Stomach (tissue), 9 donors: ENCODE measurements around the gene SYCE3. TPM values are rescaled to one million over a fixed set of nuclear protein-coding genes. Genes with fewer than 3 reads are reported as not detected.

Source experiments
- DNase-seq, 2 donors: peaks; one replicate each; pipeline versions ENCODE4 v3.0.0 to v3.0.0-alpha.2; 2013 to 2019
- H3K27ac ChIP-seq, 5 donors: fragments of 200-600 bp in 4 of 5; sonication (generic) in 4 of 5; one replicate each; pipeline ENCODE4 v1.5.1; 2013 to 2019; ENCODE audit warnings: mild to moderate bottlenecking in 1 of 5, moderate library complexity in 1 of 5
- H3K27me3 ChIP-seq, 3 donors: fragments of 200-600 bp; sonication (generic); one replicate each; pipeline ENCODE4 v1.5.1; 2017 to 2019; ENCODE audit warnings: mixed run types in 1 of 3
- H3K36me3 ChIP-seq, 4 donors: fragments of 200-600 bp; sonication (generic); 1 replicate in 3 of 4; 2 replicates in 1 of 4; pipeline ENCODE4 v1.5.1; 2016 to 2019
- H3K4me1 ChIP-seq, 4 donors: fragments of 200-600 bp; sonication (generic); one replicate each; pipeline ENCODE4 v1.5.1; 2016 to 2019
- H3K4me3 ChIP-seq, 4 donors: fragments of 200-600 bp; sonication (generic) in 3 of 4; one replicate each; pipeline ENCODE4 v1.5.1; 2016 to 2019; ENCODE audit warnings: mild to moderate bottlenecking in 1 of 4
- H3K9me3 ChIP-seq, 4 donors: fragments of 200-600 bp; sonication (generic); one replicate each; pipeline ENCODE4 v1.5.1; 2016 to 2019
- CTCF ChIP-seq, 7 experiments: fragments of 450-650 bp in 4 of 7; fragments of 200-600 bp in 3 of 7; sonication (generic) in 3 of 7; IDR thresholded peaks; one replicate each; pipeline ENCODE4 v1.5.1; 2016 to 2019; ENCODE audit warnings: antibody characterized with exemption in 7 of 7, control low read depth in 2 of 7, mild to moderate bottlenecking in 1 of 7
- EP300 ChIP-seq: sonication (generic); formaldehyde crosslinking; IDR thresholded peaks from one replicate; pipeline ENCODE4 v1.6.1; 2017; ENCODE audit warnings: antibody characterized with exemption
- POLR2A ChIP-seq, 4 donors: fragments of 450-650 bp; IDR thresholded peaks; one replicate each; pipeline ENCODE4 v1.6.1; 2016; ENCODE audit warnings: antibody characterized with exemption in 4 of 4, control low read depth in 2 of 4, mild to moderate bottlenecking in 1 of 4, moderate library complexity in 1 of 4
- POLR2AphosphoS5 ChIP-seq, 3 donors: sonication (generic); formaldehyde crosslinking; IDR thresholded peaks; one replicate each; pipeline ENCODE4 v1.6.1; 2016; ENCODE audit warnings: antibody characterized with exemption in 3 of 3
- WGBS, 5 donors: extraction: QIAGEN DNeasy Blood & Tissue Kit in 3 of 5; methylation state at CpG; one replicate each; pipeline versions ENCODE4 v1.1.5 to v1.1.7; 2013 to 2018; 5-methylcytosine and 5-hydroxymethylcytosine counted together
- intact Hi-C: fragments of 100-400 bp; cut with DNase I; formaldehyde crosslinking; loops from one replicate; pipeline ENCODE4 v1.15.1; 2023; ENCODE audit warnings: low total_unique reads
- polyA plus RNA-seq, 3 donors: library from polyadenylated mRNA; stranded (reverse); fragments of 200-250 nt; gene quantifications; one replicate each; pipeline ENCODE4 v1.2.3, GENCODE V29; 2013
- total RNA-seq, 5 donors: library from RNA; depleted of rRNA; stranded (reverse); fragments of >200 nt; gene quantifications; one replicate each; pipeline versions ENCODE4 v1.1.0 to v1.2.3, GENCODE V29; 2014 to 2016
- donor health status: healthy with polysubstance abuse.
- donor health status: Bipolar disorder and iron deficiency.
- donor health status: healthy.

Gene SYCE3
- total and polyA plus RNA-seq, 8 donors: 0.80 to 1.9 TPM; not detected in 6

GRCh38 chr22:50569896-50570535, 7.3 kb upstream of the SYCE3 start:
- H3K4me1 ChIP-seq: peaks cover 5 to 39% (median 15%) of the 10 kb centered on the region in 4 donors
- TF ChIP-seq CTCF (IDR thresholded peaks at IDR 0.05): no peak
- TF ChIP-seq POLR2AphosphoS5 (IDR thresholded peaks at IDR 0.05): no peak
- TF ChIP-seq POLR2A (IDR thresholded peaks at IDR 0.05): no peak
- no peak for TF ChIP-seq EP300
- 86 to 92% (median 89%) methylated on average over 10 to 13 of the region's 13 CpGs for WGBS, 5 donors
- DNase-seq: no peak
- H3K27me3 ChIP-seq: no peaks in the 10 kb centered on the region
- H3K27ac ChIP-seq: peak overlapping the region; percentile 66 to 79 (median 76)
- intact Hi-C loops: no loop called here
- peaks cover 3 to 50% (median 29%) of the 10 kb centered on the region in 4 donors for H3K36me3 ChIP-seq
- no peak overlapping the region for H3K4me3 ChIP-seq
- H3K9me3 ChIP-seq: no peaks in the 10 kb centered on the region

- Histone ChIP-seq H3K36me3 (peaks cover 3 to 44% (median 28%) of the 10 kb centered on the region in 4 donors), H3K4me3 (no peak overlapping the region), H3K4me1 (peaks cover 5 to 43% (median 20%) of the 10 kb centered on the region in 4 donors), H3K27me3 (no peaks in the 10 kb centered on the region), H3K9me3 (no peaks in the 10 kb centered on the region), H3K27ac (peak overlapping the region; percentile 66 to 79 (median 76))
- peak; percentile 74 to 82 for DNase-seq
- intact Hi-C loops: no loop called here
- WGBS, 5 donors: 36 to 55% (median 44%) methylated on average over 8 of the region's 8 CpGs
- TF ChIP-seq POLR2A (IDR thresholded peaks at IDR 0.05): no peak
- TF ChIP-seq POLR2AphosphoS5 (IDR thresholded peaks at IDR 0.05): peak in 1 of 3 donors; percentile 33
Measured at GRCh38 chr22:50569041-50569459, 6.3 kb upstream of the SYCE3 start.

GRCh38 chr22:50568626-50569025, 5.9 kb upstream of the SYCE3 start:
- WGBS, 5 donors: 49 to 69% (median 53%) methylated on average over 5 to 7 of the region's 7 CpGs
- Histone ChIP-seq H3K9me3 (no peaks in the 10 kb centered on the region), H3K4me1 (peaks cover 9 to 48% (median 24%) of the 10 kb centered on the region in 4 donors), H3K27ac (peak overlapping the region; percentile 66 to 79 (median 76)), H3K4me3 (no peak overlapping the region), H3K27me3 (no peaks in the 10 kb centered on the region), H3K36me3 (peaks cover 3 to 40% (median 26%) of the 10 kb centered on the region in 4 donors)
- peak; percentile 68 to 90 for DNase-seq
- TF ChIP-seq POLR2A (IDR thresholded peaks at IDR 0.05): no peak
- no peak for TF ChIP-seq CTCF (IDR thresholded peaks at IDR 0.05)
- peak in 2 of 3 donors; percentile 41 to 46 for TF ChIP-seq POLR2AphosphoS5 (IDR thresholded peaks at IDR 0.05)
- intact Hi-C loops: no loop called here

DNA sequence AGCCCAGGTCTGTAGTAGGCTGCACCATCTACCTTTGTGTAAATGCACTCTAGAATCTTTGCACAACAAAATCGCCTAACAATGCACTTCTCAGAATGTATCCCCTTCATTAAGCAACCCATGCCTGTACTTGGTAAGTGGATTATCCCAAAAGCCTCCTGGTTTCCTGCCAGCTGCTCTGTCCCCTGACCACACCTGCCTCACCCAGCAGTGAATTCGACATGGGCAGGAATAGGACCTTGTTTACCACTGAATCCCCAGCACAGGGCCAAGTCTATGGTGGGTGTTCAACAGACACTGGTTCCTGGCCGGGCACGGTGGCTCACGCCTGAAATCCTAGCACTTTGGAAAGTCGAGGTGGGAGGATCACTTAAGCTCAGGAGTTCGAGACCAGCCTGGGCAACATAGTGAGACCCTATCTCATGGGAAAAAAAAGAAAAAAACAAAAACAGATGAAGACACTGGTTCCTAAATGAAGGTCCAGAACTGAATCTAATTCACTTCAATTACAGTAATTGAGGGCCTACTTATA, 5.1 kb upstream of the SYCE3 start:
- no peak for TF ChIP-seq EP300
- TF ChIP-seq POLR2AphosphoS5 (IDR thresholded peaks at IDR 0.05): no peak
- no peak for TF ChIP-seq CTCF (IDR thresholded peaks at IDR 0.05)
- no peak for TF ChIP-seq POLR2A (IDR thresholded peaks at IDR 0.05)
- peak overlapping the region in 4 of 5 donors; percentile 66 to 79 (median 77) for H3K27ac ChIP-seq
- no peaks in the 10 kb centered on the region for H3K27me3 ChIP-seq
- WGBS, 5 donors: 86 to 96% (median 93%) methylated on average over 7 of the region's 7 CpGs
- no peaks in the 10 kb centered on the region for H3K9me3 ChIP-seq
- intact Hi-C loops: no loop called here
- peaks cover 14 to 56% (median 29%) of the 10 kb centered on the region in 4 donors for H3K4me1 ChIP-seq
- no peak for DNase-seq
- H3K4me3 ChIP-seq: no peak overlapping the region
- peaks cover 3 to 31% (median 22%) of the 10 kb centered on the region in 4 donors for H3K36me3 ChIP-seq
